Measurements from ENCODE around the gene MINDY2. TPM values are rescaled to one million over a fixed set of nuclear protein-coding genes. Genes with fewer than 3 reads are reported as not detected.

MINDY2 gene
- total and polyA plus RNA-seq, 2 of the 8 experiments (the other 6 are each of a cell fraction or from before 2014, with no cell fraction given), result 3.1 to 25.7 TPM

- Histone ChIP-seq H3K4ac (replicated peaks; ENCODE audit: insufficient read length, low read depth, low read length) (no peak overlapping the region), H4K8ac (ENCODE audit: extremely low read depth, insufficient read depth, low read length) (no peak overlapping the region), H3K56ac (replicated peaks; ENCODE audit: insufficient read length, low read depth, low read length) (no peak overlapping the region), H4K91ac (replicated peaks; ENCODE audit: insufficient read length, low read length) (no peak overlapping the region), H3K9ac (replicated peaks in 1 of 4; ENCODE audit: extremely low read depth in 1 of 4, low read depth in 3 of 4, low read length in 3 of 4) (no peak overlapping the region), H4K20me1 (replicated peaks in 1 of 2; ENCODE audit: control insufficient read depth in 1 of 2, insufficient read depth in 2 of 2, low read length in 2 of 2) (no peaks in the 10 kb centered on the region), H3K23ac (ENCODE audit: insufficient read length) (no peak overlapping the region), H4K5ac (ENCODE audit: insufficient read length, low read depth, low read length) (no peak overlapping the region), H2BK20ac (ENCODE audit: low read length) (no peak overlapping the region), H3K79me1 (ENCODE audit: low read depth, low read length) (no peaks in the 10 kb centered on the region), H3K4me2 (ENCODE audit: insufficient read depth in 1 of 2, low read depth in 2 of 2, low read length in 2 of 2) (no peak overlapping the region), H3K18ac (ENCODE audit: extremely low read depth, low read length) (no peak overlapping the region), H2BK12ac (ENCODE audit: low read depth, low read length) (no peak overlapping the region), H3K9me3 (ENCODE audit: insufficient read depth in 2 of 2, low read depth in 1 of 2, low read length in 1 of 2) (no peaks in the 10 kb centered on the region), H2BK15ac (ENCODE audit: low read length) (no peak overlapping the region), H3K23me2 (ENCODE audit: low read depth, low read length) (0 out of 2 replicates have a peak, but pooled peaks cover 2% of the 10 kb centered on the region), H2BK120ac (replicated peaks; ENCODE audit: low read depth, low read length) (no peak overlapping the region), H3K79me2 (ENCODE audit: control insufficient read depth in 1 of 2, insufficient read depth in 2 of 2, low read length in 2 of 2) (no peaks in the 10 kb centered on the region), H3K14ac (ENCODE audit: insufficient read length) (no peak overlapping the region), H2AFZ (ENCODE audit: low read length) (no peak overlapping the region), H3K4me1 (replicated peaks in 1 of 4; ENCODE audit: control insufficient read depth in 3 of 4, insufficient read depth in 4 of 4, low read length in 3 of 4) (no peaks in the 10 kb centered on the region), H3K27ac (ENCODE audit: low read depth, low read length) (no peak overlapping the region), H2AK5ac (ENCODE audit: low read depth, low read length) (no peak overlapping the region), H3K36me3 (ENCODE audit: control insufficient read depth in 2 of 4, insufficient read depth in 4 of 4, low read length in 3 of 4) (peaks cover under 1 to 8% (median 6%) of the 10 kb centered on the region in 4 experiments), H3K27me3 (replicated peaks in 1 of 4; ENCODE audit: control insufficient read depth in 3 of 4, extremely low read depth in 1 of 4, insufficient read depth in 3 of 4, low read length in 3 of 4) (no peaks in the 10 kb centered on the region), H2BK5ac (ENCODE audit: low read depth, low read length) (no peak overlapping the region), H3K4me3 (ENCODE audit: extremely low read depth in 1 of 4, insufficient read depth in 2 of 4, low read depth in 3 of 4, low read length in 4 of 4) (no peak overlapping the region)
- no peak for FAIRE-seq
- ChIA-PET CTCF (ENCODE audit: partially characterized antibody) (interaction anchor here (1.6 kb wide), 1 partner anchor 12 kb away, joined by 4 read pairs; no protein-coding TSS in a partner anchor), POLR2A (ENCODE audit: partially characterized antibody) (interaction anchor here (0.6 to 5.3 kb wide), 4 partner anchors 8 to 697 kb away, joined by 3 to 46 read pairs (median 3); no protein-coding TSS in a partner anchor)
- TF ChIP-seq NANOG (IDR thresholded peaks at IDR 0.05; ENCODE audit: insufficient read depth, low read depth, low read length, poor library complexity, severe bottlenecking) (no peak), EZH2 (IDR thresholded peaks at IDR 0.05; ENCODE audit: low read depth, low read length, severe bottlenecking) (no peak), CBX8 (IDR thresholded peaks at IDR 0.05; ENCODE audit: borderline replicate concordance, low read depth, low read length) (no peak), JUN (IDR thresholded peaks at IDR 0.05; ENCODE audit: low read depth, low read length) (no peak), RNF2 (IDR thresholded peaks at IDR 0.05; ENCODE audit: borderline replicate concordance, low read depth, low read length, missing control alignments, poor library complexity, severe bottlenecking) (no peak), TAF1 (IDR thresholded peaks at IDR 0.05; ENCODE audit: low read depth, low read length) (no peak), KDM5A (IDR thresholded peaks at IDR 0.05; ENCODE audit: low read length) (no peak), SAP30 (IDR thresholded peaks at IDR 0.05; ENCODE audit: insufficient read depth, insufficient replicate concordance, low read length) (no peak), GTF2F1 (IDR thresholded peaks at IDR 0.05; ENCODE audit: borderline replicate concordance, low read depth, low read length) (no peak), MAFK (IDR thresholded peaks at IDR 0.05; ENCODE audit: low read depth, low read length) (no peak), JUND (IDR thresholded peaks at IDR 0.05; ENCODE audit: low read length) (no peak), CBX5 (IDR thresholded peaks at IDR 0.05; ENCODE audit: low read depth, low read length) (no peak)
- no peak for DNase-seq (ENCODE audit: low read depth in 1 of 2, low spot score in 2 of 2)
- 100% methylated on average over 1 of the region's 1 CpG; no CpG with 5 or more reads in 1 of the 2 experiments for WGBS, 2 experiments (ENCODE audit: extremely low coverage in 1 of 2, insufficient coverage in 1 of 2, insufficient read length in 1 of 2, insufficient replicate concordance in 2 of 2, low coverage in 1 of 2, low lambda C conversion rate in 2 of 2, missing lambda C conversion rate in 1 of 2)
These were observed 102.2 kb downstream of the MINDY2 start for GRCh38 chr15:58873267-58873666.

All from H1 (cell line).